8988T (cell line): ENCODE measurements around the gene NCKAP5.

Experiments
- DNase-seq: peaks from one replicate; pipeline ENCODE4 v3.0.0; 2011

NCKAP5 gene

GRCh38 chr2:133374781-133375180 lies 193.5 kb downstream of the NCKAP5 start:
- DNase-seq: no peak

GRCh38 chr2:133371286-133371685 lies 197.0 kb downstream of the NCKAP5 start:
- DNase-seq: no peak

GRCh38 chr2:133369901-133370658 lies 198.2 kb downstream of the NCKAP5 start:
- DNase-seq: no peak

GRCh38 chr2:133365117-133365516 lies 203.1 kb downstream of the NCKAP5 start:
- no peak for DNase-seq

GRCh38 chr2:133364636-133365035 lies 203.6 kb downstream of the NCKAP5 start:
- DNase-seq: no peak

- DNase-seq: no peak
Measured at GRCh38 chr2:133363884-133364283, 204.4 kb downstream of the NCKAP5 start.

GRCh38 chr2:133362061-133362476 lies 206.2 kb downstream of the NCKAP5 start:
- no peak for DNase-seq

- no peak for DNase-seq
Measured at GRCh38 chr2:133360882-133361281, 207.4 kb downstream of the NCKAP5 start.

GRCh38 chr2:133360190-133360589 lies 208.1 kb downstream of the NCKAP5 start:
- DNase-seq: no peak

GRCh38 chr2:133352719-133353118 lies 215.5 kb downstream of the NCKAP5 start:
- DNase-seq: no peak

GRCh38 chr2:133346654-133347053 lies 221.6 kb downstream of the NCKAP5 start:
- DNase-seq: no peak

GRCh38 chr2:133345638-133346037 lies 222.6 kb downstream of the NCKAP5 start:
- no peak for DNase-seq

GRCh38 chr2:133344849-133345248 lies 223.4 kb downstream of the NCKAP5 start:
- DNase-seq: no peak

- no peak for DNase-seq
Measured at GRCh38 chr2:133343018-133343352, 225.3 kb downstream of the NCKAP5 start.

GRCh38 chr2:133342286-133343017 lies 225.8 kb downstream of the NCKAP5 start:
- no peak for DNase-seq

GRCh38 chr2:133341575-133341974 lies 226.7 kb downstream of the NCKAP5 start:
- DNase-seq: no peak

GRCh38 chr2:133338224-133338623 lies 230.0 kb downstream of the NCKAP5 start:
- DNase-seq: no peak

- DNase-seq: no peak
Measured at GRCh38 chr2:133334923-133335322, 233.3 kb downstream of the NCKAP5 start.

- no peak for DNase-seq
Measured at GRCh38 chr2:133333181-133333580, 235.1 kb downstream of the NCKAP5 start.

GRCh38 chr2:133331436-133331835 lies 236.8 kb downstream of the NCKAP5 start:
- no peak for DNase-seq

- no peak for DNase-seq
Measured at GRCh38 chr2:133326652-133327397, 241.4 kb downstream of the NCKAP5 start.

- DNase-seq: no peak
Measured at GRCh38 chr2:133324150-133324561, 244.1 kb downstream of the NCKAP5 start.

GRCh38 chr2:133322909-133323308 lies 245.4 kb downstream of the NCKAP5 start:
- DNase-seq: no peak

- DNase-seq: no peak
Measured at GRCh38 chr2:133317178-133317577, 251.1 kb downstream of the NCKAP5 start.
